GM21423 (cell line): Measurements from ENCODE around the gene E4F1.

Experiments
- ATAC-seq: cut with Tn5 transposase; IDR thresholded peaks from one replicate; pipeline ENCODE4 v1.9.1; 2021; ENCODE audit warnings: mild to moderate bottlenecking, moderate library complexity; ENCODE audit not compliant: unreplicated experiment

E4F1 gene

GRCh38 chr16:2228161-2228824, 4.9 kb downstream of the E4F1 start:
- ATAC-seq: no peak

- no peak for ATAC-seq
Measured at GRCh38 chr16:2229091-2229490, 5.7 kb downstream of the E4F1 start.

GRCh38 chr16:2229632-2230250, 6.3 kb downstream of the E4F1 start:
- no peak for ATAC-seq

GRCh38 chr16:2230376-2230775, 7.0 kb downstream of the E4F1 start:
- ATAC-seq: no peak

- no peak for ATAC-seq
Measured at GRCh38 chr16:2231016-2231931, 7.9 kb downstream of the E4F1 start.

GRCh38 chr16:2232094-2232990, 9.0 kb downstream of the E4F1 start:
- no peak for ATAC-seq

GRCh38 chr16:2233046-2233775, 9.8 kb downstream of the E4F1 start:
- no peak for ATAC-seq

GRCh38 chr16:2233872-2234812, 10.8 kb downstream of the E4F1 start:
- ATAC-seq: no peak

- ATAC-seq: no peak
Measured at GRCh38 chr16:2234813-2235170, 11.4 kb downstream of the E4F1 start.

- no peak for ATAC-seq
Measured at GRCh38 chr16:2235234-2235651, 11.9 kb downstream of the E4F1 start.

GRCh38 chr16:2235695-2236336, 12.4 kb downstream of the E4F1 start:
- no peak for ATAC-seq

- ATAC-seq: no peak
Measured at GRCh38 chr16:2236337-2237101, 13.1 kb downstream of the E4F1 start, which contains the start of gene DNASE1L2. Gene DNASE1L2 (plus strand): TSS chr16:2236444. CDS start chr16:2236817, 373 bp downstream.

- ATAC-seq: no peak
Measured at GRCh38 chr16:2237102-2237482, 13.7 kb downstream of the E4F1 start.

- no peak for ATAC-seq
Measured at GRCh38 chr16:2237493-2238149, 14.2 kb downstream of the E4F1 start.

GRCh38 chr16:2238150-2238837, 14.9 kb downstream of the E4F1 start:
- no peak for ATAC-seq

GRCh38 chr16:2238838-2239675, 15.7 kb downstream of the E4F1 start:
- ATAC-seq: no peak
